NCI-H524 treated with DMSO at 0.1 percent for 48 hours (cell line): ENCODE measurements around the gene TGFBR1.

Experiments used
- DNase-seq: peaks from one replicate; lab custom pipeline; 2025; lab: John Stamatoyannopoulos, UW

The TGFBR1 gene

GRCh38 chr9:99107421-99107820 lies 2.5 kb downstream of the TGFBR1 start:
- DNase-seq: no peak

GRCh38 chr9:99108131-99108530 lies 3.2 kb downstream of the TGFBR1 start:
- DNase-seq: no peak

DNA sequence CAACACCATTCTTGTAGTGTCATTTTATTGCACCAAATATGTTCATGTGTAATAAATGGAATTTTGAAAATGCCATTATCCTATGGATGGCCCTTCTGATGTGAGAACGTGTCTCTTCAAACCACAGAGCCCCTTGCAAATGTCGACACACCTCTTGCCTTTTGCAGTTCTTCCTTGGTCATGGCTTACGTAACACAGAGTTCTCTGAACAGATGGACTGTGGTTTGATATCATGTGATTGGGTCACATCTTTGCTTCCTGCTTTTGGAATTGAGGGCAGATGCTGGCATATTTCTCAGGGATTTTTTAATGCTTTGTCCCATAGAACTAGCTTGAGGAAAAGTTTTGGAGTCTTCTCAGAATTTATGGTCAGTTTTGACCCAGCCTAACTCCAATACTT lies 4.6 kb downstream of the TGFBR1 start:
- DNase-seq: peak; percentile 56

DNA sequence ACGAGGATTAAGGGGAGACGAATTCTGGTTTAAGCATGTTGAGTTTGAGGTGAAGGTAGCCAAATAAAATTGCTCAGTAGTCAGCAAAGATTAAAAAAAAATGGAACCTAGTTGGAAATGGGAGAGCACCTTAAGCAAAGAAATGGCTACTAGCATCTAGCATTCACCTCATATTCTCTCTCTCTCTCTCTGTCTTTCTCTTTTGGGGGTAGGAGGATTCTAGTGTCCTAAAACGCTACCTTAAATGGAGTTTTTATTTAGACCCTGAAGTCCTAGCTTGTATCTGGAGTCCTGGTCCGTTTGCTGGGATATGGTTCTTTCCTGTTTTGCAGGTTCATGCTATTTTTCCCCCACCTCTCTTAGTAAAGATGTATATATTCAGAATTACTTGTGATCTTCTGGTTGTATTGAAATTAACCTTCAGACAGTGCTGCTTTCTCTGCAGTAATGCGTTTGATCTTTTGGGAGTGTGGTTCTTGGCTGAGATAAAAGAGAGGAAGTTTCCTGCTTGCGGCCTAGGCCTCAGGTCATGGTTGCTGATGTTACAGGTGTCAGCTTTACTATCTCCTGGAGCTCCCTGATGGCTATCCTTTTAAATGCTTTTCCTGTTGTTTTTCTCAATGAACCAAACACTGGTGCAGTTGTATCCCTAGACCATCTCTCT lies 8.0 kb downstream of the TGFBR1 start:
- DNase-seq: no peak

DNA sequence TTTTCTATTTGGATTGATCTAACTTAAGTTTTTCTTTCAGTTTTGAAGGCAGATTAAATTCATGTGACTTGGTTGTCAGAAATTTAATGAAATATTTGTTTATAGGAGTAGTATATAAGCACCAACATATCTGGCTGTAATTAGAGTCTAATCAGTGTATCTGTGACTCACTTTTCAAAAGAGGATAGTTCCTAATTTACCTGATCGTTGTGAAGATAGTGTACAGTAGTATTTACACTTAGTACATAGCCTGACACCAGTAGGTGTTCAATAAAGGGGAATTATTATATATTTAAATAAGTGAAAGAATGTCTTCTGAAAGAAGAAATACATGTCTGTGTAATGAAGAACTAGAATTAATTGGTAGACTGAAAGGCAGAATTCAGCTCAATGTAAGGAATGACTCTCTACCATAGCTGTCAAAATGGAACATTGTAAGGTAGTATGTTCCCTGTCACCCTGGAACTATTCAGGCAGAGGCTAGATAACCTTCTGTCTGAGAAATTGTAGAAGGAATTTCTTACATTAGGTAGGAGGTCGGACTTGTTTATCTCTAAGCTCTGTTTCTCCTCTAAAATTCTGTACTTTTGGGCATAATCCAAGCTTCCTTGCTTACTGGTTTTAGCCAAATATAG lies 8.6 kb downstream of the TGFBR1 start:
- no peak for DNase-seq

DNA sequence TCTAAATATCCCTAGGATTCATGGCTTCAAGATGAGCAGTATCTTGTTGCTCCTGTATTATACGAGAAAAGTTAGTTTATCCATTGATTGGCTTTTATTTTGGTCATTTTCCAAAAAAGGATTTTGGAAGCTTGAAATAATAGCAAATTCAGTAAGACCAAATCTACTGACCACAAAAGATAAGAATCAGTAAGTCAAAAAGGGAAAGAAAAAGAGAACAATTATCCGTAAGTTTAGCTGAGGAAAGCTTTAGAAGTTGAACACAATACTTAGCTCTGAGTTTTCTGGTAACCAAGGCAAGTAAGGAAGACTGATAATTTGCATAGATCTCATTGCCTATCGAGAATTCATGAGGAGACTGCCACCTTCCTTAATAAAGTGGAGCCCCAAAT lies 9.1 kb downstream of the TGFBR1 start:
- DNase-seq: no peak

DNA sequence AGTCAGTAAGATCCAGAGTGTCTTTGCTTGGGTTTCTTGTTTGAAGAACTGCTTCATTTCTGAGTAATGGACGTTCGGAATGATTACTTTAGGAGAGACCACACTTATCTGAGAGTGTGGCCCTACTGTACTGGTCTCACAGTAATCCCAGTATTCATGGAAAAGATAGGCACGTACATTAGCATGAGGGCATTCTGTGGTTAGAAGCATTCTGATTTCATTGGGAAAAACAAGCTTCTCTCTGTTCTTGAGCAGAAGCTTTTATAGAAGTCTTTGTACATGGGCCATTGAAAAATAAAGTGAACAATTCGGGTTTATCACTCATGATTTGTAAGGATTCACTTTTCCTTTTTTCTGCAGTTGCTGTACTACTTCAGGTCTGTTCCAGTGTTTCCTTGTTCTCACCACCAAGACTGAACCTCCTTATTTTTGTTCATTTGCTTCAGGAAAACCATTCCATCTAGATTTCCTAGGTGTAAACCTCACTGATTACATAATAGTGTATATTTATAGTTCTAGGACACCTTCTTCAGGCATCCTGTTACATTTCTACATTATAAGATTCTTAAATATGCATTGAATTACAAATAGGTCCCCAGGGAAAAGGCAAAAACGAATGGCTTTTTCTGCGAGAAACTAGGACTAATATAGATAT lies 10.1 kb downstream of the TGFBR1 start:
- no peak for DNase-seq

DNA sequence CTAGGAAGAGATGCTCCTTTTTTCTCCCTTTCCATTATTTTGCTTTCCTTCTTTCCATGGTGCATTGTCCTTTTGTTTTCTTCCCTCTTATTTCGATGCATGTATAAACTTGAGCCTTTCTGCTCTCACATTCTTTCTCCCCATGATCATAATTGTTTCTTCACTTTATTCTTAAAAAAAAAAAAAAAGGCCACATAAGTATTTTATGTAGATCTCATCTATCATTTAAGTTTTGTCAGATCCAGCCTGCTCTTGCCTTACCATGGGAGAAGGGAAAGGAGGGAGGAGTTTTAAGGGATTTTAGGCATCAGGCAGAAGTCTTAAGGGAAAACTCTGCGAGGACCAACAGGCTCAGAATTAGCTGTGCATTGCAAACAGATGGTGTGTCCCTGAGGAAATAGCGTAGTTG lies 11.1 kb downstream of the TGFBR1 start:
- peak; percentile 92 for DNase-seq

DNA sequence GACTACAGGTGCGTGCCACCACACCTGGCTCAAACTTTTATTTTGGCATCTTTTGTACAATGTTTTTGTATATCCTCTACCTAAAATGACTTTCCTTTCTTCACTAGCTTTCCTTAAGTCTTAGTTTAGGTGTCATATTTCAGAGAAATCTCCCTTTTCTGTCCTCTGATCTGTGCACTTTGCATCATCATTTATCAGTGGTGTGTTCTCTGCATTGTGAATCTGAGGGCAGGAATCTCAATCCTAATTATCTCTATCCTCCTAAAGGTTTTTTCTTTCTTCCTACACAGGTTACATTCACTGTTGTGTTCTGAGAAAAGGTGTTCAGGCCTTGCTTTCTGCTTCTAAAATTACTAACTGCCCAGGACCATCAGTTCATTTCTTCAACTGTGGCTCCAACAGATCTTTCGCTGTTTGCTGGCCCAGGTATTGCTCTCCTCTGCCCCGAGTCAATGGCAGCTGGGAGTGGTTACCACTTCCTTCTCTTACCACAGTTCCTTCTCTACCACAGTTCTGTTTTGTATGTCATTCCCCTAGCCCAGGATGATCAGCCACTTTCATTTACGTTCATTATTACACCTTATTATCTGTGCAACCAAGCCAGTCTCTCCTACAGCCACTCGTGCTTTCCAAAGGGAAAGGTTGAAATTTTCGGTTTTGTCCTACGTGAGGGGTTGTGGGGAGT lies 14.0 kb downstream of the TGFBR1 start:
- DNase-seq: no peak

GRCh38 chr9:99119976-99120655 lies 15.2 kb downstream of the TGFBR1 start:
- peak; percentile 62 for DNase-seq

DNA sequence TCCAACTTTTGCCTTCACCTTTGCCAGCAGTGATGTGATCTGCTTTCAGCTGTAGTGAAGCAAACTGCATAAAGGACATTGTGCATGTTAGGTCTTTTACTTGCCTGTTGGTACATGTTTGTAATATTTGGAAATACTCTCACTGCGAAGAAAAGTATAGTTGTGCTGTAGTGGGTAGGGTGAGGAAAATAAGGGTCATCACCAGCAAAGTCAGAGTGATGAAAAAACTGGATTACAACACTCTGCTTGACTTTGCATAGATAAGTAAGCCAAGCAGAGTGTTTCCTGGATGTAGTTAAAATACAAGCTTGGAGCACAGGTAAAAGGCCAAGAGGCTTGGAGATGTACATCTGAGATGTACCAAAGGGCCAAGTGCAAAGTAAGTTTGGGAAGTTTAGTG lies 16.7 kb downstream of the TGFBR1 start:
- no peak for DNase-seq

DNA sequence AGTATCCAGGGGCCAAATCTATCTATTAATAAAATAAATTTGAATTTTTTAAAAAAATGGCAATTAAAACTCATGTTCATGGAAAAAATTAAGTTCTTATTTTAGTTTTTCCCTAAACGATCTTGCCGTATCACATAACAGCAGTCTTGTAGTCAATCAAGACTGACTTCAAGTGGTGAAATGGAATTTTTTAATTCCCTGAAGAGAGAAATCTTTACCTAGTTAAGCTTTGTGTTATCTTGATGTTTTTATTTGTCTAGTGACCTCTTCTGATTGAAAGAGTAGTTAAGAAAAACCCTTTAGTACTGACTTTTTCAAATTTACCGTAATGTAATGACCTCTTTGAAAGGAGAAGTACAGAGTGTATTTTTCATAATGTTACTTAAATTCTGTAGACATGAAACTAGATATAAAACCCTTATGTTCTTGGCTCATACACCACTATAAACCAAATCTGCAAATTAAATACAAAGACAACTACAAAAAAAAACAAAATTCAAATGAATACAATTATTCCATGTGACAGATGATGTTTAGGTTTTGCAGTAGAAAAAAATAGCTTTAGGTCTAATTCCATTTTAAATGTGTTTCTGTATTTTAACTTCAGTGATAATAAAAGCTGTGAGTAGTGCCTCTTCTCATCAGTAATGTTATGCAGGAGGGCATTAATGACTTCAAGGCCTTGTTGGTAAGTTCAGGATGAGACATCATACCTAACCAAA lies 19.8 kb downstream of the TGFBR1 start:
- DNase-seq: no peak

GRCh38 chr9:99125446-99125845 lies 20.5 kb downstream of the TGFBR1 start:
- DNase-seq: no peak

DNA sequence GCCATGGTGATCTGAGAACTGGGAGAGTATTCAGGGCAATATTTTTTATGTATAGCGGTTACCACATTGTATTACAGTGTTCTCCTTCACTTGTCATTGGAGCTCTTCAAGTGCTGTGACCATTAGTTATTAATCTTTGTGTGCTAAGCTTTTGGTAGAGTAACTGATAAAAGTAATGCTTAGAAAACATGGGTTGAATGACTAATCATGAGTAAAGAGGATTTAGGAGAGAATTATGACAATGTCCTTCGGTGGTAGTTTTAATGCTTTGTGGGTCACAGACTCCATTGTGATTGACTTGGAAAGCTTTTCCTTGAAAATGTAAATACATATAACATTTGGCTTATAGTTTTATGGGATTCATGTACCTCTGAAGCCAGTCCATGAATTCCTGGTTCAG lies 21.4 kb downstream of the TGFBR1 start:
- DNase-seq: no peak

DNA sequence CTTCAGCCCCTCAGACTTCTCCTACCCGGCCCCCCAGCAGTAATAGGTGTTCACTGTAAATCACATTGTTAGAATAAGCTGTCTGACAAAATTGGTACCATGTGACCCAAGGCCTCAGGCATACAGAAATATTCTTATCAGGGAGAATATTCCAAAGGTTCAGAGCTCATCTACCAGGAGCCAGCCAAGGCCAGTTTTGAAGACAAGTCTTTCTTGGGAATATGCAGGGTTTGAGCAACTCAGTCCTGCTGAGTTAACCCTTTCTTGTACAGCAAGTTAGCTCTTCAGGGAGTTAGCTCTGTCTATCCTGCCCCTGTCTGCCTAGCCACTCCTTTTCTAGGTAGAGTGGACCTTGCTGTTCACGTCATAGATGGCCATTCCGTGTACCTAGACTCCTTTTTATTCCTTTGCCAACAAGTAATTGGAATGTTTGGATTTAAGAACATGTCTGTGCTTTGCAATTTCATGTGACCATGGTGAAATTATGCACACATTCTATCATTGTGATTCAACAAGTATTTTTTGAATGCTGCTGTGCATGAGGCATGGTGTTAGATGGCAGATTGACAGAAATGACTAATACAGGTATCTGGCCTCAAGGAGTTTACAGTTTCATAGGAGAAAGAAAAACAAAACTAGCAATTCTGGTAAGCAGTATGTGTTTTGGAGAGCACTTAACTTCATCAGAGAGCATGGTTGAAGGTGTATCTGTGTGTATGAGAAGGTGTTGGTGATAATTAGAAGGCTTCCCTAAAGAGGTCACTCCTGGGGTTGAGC lies 22.6 kb downstream of the TGFBR1 start:
- no peak for DNase-seq

GRCh38 chr9:99128133-99128406 lies 23.2 kb downstream of the TGFBR1 start:
- DNase-seq: no peak

DNA sequence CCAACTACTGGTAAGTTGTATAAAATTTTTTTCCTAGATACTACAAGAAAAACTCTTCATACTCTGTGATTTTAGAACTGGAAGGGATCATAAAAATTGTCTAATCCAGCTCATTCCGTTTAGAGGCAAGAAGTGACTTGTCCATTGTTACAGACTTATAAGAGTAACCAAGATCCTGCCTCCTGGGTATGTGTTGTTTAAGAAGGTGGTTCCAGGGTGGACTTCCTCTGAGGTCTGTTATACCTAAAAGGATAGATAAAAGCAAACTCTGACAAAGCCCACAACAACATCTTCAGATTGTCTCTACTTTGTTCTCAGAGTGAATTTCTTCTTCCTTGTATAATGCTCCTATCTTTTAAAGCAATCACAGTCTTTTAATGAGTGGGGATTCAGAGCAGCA lies 24.2 kb downstream of the TGFBR1 start:
- DNase-seq: no peak

- DNase-seq: no peak
Observed at GRCh38 chr9:99130069-99130468, 25.2 kb downstream of the TGFBR1 start.

DNA sequence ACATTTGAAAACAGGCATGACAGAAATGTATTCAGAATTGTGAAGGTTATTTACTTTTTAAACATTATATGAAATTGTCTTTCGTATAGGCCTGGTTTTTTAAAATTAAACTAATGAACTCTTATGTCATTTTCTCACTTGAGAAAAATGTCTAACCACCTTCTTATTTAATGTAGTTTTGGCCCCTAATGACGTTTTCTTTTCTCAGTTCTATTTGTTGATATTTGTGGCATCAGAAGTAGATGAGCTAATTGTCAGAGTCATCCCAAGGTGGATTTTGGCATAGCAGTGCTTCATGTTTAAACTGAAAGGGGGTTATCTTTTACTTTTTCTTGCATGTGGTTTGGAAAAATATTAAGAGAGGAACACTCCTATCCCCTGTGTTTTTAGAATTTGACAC lies 28.2 kb downstream of the TGFBR1 start:
- no peak for DNase-seq

DNA sequence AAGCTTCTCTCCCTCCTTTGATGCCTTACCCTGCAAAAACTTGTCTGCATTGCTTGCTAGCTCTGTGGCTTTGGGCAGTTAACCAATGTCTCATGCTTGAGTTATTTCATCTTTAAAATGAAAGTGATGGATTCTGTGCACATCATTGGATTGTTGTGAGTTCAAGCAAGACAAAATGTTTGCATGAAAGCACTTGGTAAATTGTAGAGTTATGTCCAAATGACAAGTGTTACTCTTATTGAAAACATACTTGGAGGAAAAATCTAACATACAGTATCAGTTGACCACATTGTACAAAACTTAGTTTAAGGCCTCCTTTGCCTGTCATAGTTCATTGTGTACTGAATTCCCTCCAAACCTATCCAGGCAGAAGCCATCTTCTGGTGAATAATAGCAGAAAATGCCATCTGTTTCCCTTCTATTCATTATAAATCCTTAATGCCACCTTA lies 30.0 kb downstream of the TGFBR1 start:
- no peak for DNase-seq

DNA sequence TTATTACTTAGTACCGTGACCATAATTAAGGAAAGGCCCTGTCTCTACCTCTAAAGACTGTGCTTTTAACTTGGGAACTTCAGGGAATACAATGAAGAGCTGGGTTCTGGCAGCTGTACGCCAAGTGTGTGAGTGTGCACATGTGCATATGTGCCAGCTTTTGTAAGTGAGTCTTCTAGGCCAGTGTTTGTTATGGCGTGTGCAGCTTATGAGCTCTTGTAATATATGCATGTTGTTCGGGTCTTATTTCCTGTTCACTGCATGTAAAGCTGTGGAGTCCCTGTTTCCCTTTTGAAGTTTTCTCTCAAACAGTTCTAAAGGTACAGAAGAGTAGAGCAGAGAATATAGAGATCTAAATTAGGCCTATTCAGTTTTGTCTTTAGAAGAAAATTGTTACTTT lies 30.5 kb downstream of the TGFBR1 start:
- DNase-seq: no peak
